Upper lobe of left lung (tissue), 4 donors: ENCODE data around the gene SERGEF.

Source experiments
- EP300 ChIP-seq, 4 donors: sonication (generic); formaldehyde crosslinking; IDR thresholded peaks; one replicate each; pipeline ENCODE4 v1.5.1; 2017; ENCODE audit warnings: antibody characterized with exemption in 4 of 4, control low read depth in 2 of 4
- POLR2A ChIP-seq, 4 donors: fragments of 450-650 bp; IDR thresholded peaks; one replicate each; pipeline ENCODE4 v1.5.1; 2016 to 2017; ENCODE audit warnings: antibody characterized with exemption in 4 of 4, mild to moderate bottlenecking in 2 of 4
- POLR2AphosphoS5 ChIP-seq, 2 donors: sonication (generic); formaldehyde crosslinking; IDR thresholded peaks; one replicate each; pipeline ENCODE4 v1.5.1; 2017; ENCODE audit warnings: antibody characterized with exemption in 2 of 2
- TF ChIP-seq, protein P1 (sequence below), 6 experiments: fragments of 450-650 bp in 4 of 6; fragments of 200-600 bp in 2 of 6; sonication (generic) in 2 of 6; IDR thresholded peaks; one replicate each; pipeline ENCODE4 v1.5.1; 2016 to 2019; ENCODE audit warnings: antibody characterized with exemption in 6 of 6

DNA sequence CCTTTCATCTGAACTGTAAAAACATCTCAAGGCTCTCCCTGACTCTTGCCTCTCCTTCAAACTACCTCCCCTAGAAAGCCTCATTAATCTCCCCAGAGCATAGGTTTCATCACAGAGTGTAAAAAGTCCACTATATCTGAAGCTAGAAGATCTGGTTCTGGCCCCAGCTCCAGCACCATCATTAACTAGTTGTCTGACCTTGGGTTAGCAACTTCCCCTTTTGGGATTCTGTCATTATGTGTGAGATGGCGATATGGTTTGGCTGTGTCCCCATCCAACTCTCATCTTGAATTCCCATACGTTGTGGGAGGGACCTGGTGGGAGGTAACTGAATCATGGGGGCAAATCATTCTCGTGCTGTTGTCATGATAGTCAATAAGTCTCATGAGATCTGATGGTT lies 181.0 kb downstream of the SERGEF start:
- TF ChIP-seq, protein P1, sequence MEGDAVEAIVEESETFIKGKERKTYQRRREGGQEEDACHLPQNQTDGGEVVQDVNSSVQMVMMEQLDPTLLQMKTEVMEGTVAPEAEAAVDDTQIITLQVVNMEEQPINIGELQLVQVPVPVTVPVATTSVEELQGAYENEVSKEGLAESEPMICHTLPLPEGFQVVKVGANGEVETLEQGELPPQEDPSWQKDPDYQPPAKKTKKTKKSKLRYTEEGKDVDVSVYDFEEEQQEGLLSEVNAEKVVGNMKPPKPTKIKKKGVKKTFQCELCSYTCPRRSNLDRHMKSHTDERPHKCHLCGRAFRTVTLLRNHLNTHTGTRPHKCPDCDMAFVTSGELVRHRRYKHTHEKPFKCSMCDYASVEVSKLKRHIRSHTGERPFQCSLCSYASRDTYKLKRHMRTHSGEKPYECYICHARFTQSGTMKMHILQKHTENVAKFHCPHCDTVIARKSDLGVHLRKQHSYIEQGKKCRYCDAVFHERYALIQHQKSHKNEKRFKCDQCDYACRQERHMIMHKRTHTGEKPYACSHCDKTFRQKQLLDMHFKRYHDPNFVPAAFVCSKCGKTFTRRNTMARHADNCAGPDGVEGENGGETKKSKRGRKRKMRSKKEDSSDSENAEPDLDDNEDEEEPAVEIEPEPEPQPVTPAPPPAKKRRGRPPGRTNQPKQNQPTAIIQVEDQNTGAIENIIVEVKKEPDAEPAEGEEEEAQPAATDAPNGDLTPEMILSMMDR (IDR thresholded peaks at IDR 0.05), result no peak
- TF ChIP-seq EP300 (IDR thresholded peaks at IDR 0.05), result no peak
- TF ChIP-seq POLR2AphosphoS5 (IDR thresholded peaks at IDR 0.05), result no peak
- no peak for TF ChIP-seq POLR2A (IDR thresholded peaks at IDR 0.05)
